Measurements from ENCODE around the gene RPL22. TPM values are rescaled to one million over a fixed set of nuclear protein-coding genes. Genes with fewer than 3 reads are reported as not detected.
"Not testable (repeated sequence)": the region's sequence is repeated elsewhere in the genome, so short reads cannot be mapped to it uniquely, and the experiment has no call there.

Gene RPL22
- total RNA-seq, 1 donor from 2014 or later: 248 TPM

- intact Hi-C loops (cut with micrococcal nuclease): no loop called here
- DNase-seq: no peak
- ATAC-seq: no peak
These were observed 37.7 kb upstream of the RPL22 start for GRCh38 chr1:6237093-6237492.

GRCh38 chr1:6235296-6235677, 35.9 kb upstream of the RPL22 start:
- ATAC-seq (peak; percentile 2), DNase-seq (no peak)
- intact Hi-C loops (cut with micrococcal nuclease): no loop called here

GRCh38 chr1:6234502-6235295, 35.3 kb upstream of the RPL22 start:
- intact Hi-C loops (cut with micrococcal nuclease): no loop called here
- ATAC-seq (no peak), DNase-seq (no peak)

- ATAC-seq: no peak
These were observed 34.0 kb upstream of the RPL22 start for GRCh38 chr1:6233376-6233775.

GRCh38 chr1:6225651-6226050, 26.3 kb upstream of the RPL22 start:
- DNase-seq (no peak), ATAC-seq (no peak)
- intact Hi-C loops (cut with micrococcal nuclease): no loop called here

More at GRCh38 chr1:6233376-6233775, 34.0 kb upstream of the RPL22 start:
- DNase-seq: no peak
- intact Hi-C loops (cut with micrococcal nuclease): no loop called here

GRCh38 chr1:6224718-6225117, 25.3 kb upstream of the RPL22 start:
- ATAC-seq (no peak), DNase-seq (no peak)
- intact Hi-C loops (cut with micrococcal nuclease): no loop called here

GRCh38 chr1:6223617-6224016, 24.2 kb upstream of the RPL22 start:
- DNase-seq (peak; percentile 77), ATAC-seq (peak; percentile 81)
- intact Hi-C loops (cut with micrococcal nuclease): no loop called here

GRCh38 chr1:6222636-6223035, 23.2 kb upstream of the RPL22 start:
- intact Hi-C loops (cut with micrococcal nuclease): no loop called here
- ATAC-seq (peak; percentile 75), DNase-seq (peak; percentile 74)

GRCh38 chr1:6221210-6221784, 21.9 kb upstream of the RPL22 start:
- ATAC-seq (no peak), DNase-seq (no peak)
- intact Hi-C loops (cut with micrococcal nuclease): no loop called here

GRCh38 chr1:6220236-6220635, 20.8 kb upstream of the RPL22 start:
- ATAC-seq (no peak), DNase-seq (no peak)
- intact Hi-C loops (cut with micrococcal nuclease): no loop called here

- ATAC-seq; intact Hi-C loops (cut with micrococcal nuclease); DNase-seq: not testable (repeated sequence)
These were observed 20.2 kb upstream of the RPL22 start for GRCh38 chr1:6219641-6220040.

GRCh38 chr1:6218375-6219164, 19.2 kb upstream of the RPL22 start:
- DNase-seq (no peak), ATAC-seq (no peak)
- intact Hi-C loops (cut with micrococcal nuclease): no loop called here

- DNase-seq (no peak), ATAC-seq (no peak)
- intact Hi-C loops (cut with micrococcal nuclease): no loop called here
These were observed 13.0 kb upstream of the RPL22 start for GRCh38 chr1:6212193-6212959.

- intact Hi-C loops (cut with micrococcal nuclease): no loop called here
- DNase-seq: no peak
- no peak for ATAC-seq
These were observed 12.3 kb upstream of the RPL22 start for GRCh38 chr1:6211731-6212130.

GRCh38 chr1:6210591-6211355, 11.4 kb upstream of the RPL22 start:
- intact Hi-C loops (cut with micrococcal nuclease): no loop called here
- DNase-seq (no peak), ATAC-seq (no peak)

GRCh38 chr1:6209661-6210580, 10.5 kb upstream of the RPL22 start:
- no peak for DNase-seq
- no peak for ATAC-seq
- intact Hi-C loops (cut with micrococcal nuclease): no loop called here

GRCh38 chr1:6208723-6209660, 9.6 kb upstream of the RPL22 start:
- DNase-seq: peak; percentile 79
- intact Hi-C loops (cut with micrococcal nuclease): no loop called here

More at GRCh38 chr1:6208723-6209660, 9.6 kb upstream of the RPL22 start:
- ATAC-seq: peak; percentile 16

Measured in left ventricle myocardium superior (tissue), 1 donor.